PFSK-1 (cell line): Measurements from ENCODE around the gene FUCA2.

Experiments used
- POLR2AphosphoS5 ChIP-seq: IDR thresholded peaks from 2 replicates; pipeline ENCODE4 v1.6.1; 2012; ENCODE audit warnings: low read depth, mild to moderate bottlenecking, control low read depth, low read length, moderate library complexity
- SIN3A ChIP-seq: IDR thresholded peaks from 2 replicates; pipeline ENCODE4 v1.6.1; 2012; ENCODE audit warnings: mild to moderate bottlenecking, low read length, moderate library complexity, borderline replicate concordance; ENCODE audit not compliant: insufficient read depth
- TAF1 ChIP-seq: IDR thresholded peaks from 2 replicates; pipeline ENCODE4 v1.6.1; 2012; ENCODE audit warnings: low read length, control low read depth, borderline replicate concordance; ENCODE audit not compliant: insufficient read depth
- TF ChIP-seq, protein P1 (sequence below), 2 experiments: IDR thresholded peaks; 2 replicates each; pipeline versions ENCODE4 v1.6.1 to v1.8.0; 2011 to 2012; ENCODE audit warnings: low read depth in 2 of 2, low read length in 2 of 2, control low read depth in 1 of 2, inconsistent platforms in 1 of 2, mild to moderate bottlenecking in 1 of 2, moderate library complexity in 1 of 2; ENCODE audit not compliant: insufficient read depth in 1 of 2

DNA sequence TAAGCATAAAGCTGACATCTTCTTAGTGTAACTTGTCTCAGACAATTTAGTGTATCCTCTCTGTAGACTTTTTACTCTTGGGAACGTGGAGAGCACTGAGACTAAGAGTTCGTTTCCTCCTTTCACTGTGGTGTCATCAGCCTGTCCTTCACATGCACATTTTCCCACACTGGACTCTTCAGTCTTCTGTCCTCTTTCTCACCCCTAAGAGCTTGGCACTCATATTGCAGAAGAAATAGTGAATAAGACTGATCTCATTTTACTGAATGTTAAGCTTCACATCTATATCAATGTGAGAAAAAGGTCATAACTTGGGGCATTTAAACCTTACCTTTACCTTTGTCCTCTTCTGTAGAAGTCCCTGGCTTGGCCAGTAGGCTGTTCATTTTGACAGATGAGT is 25.6 kb downstream of the FUCA2 start:
- TF ChIP-seq TAF1 (no peak), POLR2AphosphoS5 (no peak), SIN3A (no peak)
- TF ChIP-seq, protein P1, sequence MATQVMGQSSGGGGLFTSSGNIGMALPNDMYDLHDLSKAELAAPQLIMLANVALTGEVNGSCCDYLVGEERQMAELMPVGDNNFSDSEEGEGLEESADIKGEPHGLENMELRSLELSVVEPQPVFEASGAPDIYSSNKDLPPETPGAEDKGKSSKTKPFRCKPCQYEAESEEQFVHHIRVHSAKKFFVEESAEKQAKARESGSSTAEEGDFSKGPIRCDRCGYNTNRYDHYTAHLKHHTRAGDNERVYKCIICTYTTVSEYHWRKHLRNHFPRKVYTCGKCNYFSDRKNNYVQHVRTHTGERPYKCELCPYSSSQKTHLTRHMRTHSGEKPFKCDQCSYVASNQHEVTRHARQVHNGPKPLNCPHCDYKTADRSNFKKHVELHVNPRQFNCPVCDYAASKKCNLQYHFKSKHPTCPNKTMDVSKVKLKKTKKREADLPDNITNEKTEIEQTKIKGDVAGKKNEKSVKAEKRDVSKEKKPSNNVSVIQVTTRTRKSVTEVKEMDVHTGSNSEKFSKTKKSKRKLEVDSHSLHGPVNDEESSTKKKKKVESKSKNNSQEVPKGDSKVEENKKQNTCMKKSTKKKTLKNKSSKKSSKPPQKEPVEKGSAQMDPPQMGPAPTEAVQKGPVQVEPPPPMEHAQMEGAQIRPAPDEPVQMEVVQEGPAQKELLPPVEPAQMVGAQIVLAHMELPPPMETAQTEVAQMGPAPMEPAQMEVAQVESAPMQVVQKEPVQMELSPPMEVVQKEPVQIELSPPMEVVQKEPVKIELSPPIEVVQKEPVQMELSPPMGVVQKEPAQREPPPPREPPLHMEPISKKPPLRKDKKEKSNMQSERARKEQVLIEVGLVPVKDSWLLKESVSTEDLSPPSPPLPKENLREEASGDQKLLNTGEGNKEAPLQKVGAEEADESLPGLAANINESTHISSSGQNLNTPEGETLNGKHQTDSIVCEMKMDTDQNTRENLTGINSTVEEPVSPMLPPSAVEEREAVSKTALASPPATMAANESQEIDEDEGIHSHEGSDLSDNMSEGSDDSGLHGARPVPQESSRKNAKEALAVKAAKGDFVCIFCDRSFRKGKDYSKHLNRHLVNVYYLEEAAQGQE (IDR thresholded peaks at IDR 0.05; ENCODE audit: insufficient read depth in 1 of 2, low read depth in 2 of 2, low read length in 2 of 2) = no peak
